HCEC 1CT (cell line): ENCODE measurements around the gene HEG1.

Experiments used
- DNase-seq: peaks from one replicate; pipeline ENCODE4 v3.0.0-alpha.2; 2017

The HEG1 gene, protein sequence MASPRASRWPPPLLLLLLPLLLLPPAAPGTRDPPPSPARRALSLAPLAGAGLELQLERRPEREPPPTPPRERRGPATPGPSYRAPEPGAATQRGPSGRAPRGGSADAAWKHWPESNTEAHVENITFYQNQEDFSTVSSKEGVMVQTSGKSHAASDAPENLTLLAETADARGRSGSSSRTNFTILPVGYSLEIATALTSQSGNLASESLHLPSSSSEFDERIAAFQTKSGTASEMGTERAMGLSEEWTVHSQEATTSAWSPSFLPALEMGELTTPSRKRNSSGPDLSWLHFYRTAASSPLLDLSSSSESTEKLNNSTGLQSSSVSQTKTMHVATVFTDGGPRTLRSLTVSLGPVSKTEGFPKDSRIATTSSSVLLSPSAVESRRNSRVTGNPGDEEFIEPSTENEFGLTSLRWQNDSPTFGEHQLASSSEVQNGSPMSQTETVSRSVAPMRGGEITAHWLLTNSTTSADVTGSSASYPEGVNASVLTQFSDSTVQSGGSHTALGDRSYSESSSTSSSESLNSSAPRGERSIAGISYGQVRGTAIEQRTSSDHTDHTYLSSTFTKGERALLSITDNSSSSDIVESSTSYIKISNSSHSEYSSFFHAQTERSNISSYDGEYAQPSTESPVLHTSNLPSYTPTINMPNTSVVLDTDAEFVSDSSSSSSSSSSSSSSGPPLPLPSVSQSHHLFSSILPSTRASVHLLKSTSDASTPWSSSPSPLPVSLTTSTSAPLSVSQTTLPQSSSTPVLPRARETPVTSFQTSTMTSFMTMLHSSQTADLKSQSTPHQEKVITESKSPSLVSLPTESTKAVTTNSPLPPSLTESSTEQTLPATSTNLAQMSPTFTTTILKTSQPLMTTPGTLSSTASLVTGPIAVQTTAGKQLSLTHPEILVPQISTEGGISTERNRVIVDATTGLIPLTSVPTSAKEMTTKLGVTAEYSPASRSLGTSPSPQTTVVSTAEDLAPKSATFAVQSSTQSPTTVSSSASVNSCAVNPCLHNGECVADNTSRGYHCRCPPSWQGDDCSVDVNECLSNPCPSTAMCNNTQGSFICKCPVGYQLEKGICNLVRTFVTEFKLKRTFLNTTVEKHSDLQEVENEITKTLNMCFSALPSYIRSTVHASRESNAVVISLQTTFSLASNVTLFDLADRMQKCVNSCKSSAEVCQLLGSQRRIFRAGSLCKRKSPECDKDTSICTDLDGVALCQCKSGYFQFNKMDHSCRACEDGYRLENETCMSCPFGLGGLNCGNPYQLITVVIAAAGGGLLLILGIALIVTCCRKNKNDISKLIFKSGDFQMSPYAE (N-terminal part only)

DNA sequence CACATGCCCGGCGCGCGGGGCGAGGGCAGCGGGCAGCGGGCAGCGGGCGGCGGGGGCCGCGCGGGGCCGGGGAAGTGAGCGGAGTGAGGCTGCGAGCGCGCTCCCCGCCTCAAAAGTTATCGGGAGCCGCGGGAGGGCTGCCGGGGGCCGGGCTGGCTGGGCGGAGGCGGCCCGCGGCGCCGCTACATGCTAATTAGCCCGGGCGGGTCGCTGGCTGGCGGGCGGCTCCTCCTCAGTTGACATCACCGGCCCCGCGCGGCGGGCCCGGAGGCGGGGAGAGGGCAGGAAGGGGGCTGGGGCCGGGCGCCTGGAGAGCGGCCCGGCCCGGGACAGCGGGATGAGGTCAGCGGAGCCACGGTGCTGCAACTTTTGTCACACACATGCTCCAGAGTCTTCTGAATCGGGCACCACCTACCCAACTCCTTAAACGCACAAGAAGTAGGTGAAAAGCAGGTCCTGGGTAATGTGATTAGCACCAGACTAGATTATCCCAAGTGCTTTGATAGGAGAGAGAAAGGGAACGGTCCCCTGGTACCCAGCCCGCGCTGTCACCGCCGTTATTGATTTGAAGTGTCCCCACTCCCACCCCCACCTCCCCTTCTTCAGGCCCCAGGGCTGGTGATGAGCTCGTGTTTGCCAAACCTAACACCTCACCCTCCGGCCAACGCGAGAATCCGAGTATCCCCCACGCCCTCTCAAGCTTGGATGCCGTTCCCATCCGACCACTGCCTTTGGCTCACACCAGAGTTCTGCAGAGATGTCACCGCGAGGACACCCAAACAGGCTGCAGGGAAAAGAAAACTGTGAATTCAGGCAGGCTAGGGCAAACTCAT, at the start of gene HEG1:
Gene HEG1, minus strand, starts transcription at position 85 of the 833 bp plus-strand sequence. CDS start 107 bp downstream, outside the sequence.
- DNase-seq, result peak; percentile 70

DNA sequence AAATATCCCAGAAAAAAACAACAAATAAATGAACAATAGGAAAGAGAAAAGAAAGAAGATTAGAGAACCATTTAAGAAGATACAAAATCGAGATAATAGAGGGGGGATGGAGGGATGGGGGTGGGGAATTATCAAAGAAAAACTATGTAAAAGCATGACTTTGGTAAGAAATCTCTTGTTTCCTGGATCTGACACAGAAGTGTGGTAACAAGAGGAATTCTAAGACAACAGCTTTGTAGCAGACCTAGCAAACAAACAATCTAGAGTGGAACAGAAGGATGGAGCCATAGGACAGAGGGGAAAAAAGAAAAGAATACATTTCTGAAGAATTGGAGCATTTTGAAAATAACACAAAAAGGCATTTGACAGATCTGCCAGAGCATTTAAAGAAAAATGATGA, 49.3 kb upstream of the HEG1 start:
- DNase-seq, result no peak

DNA sequence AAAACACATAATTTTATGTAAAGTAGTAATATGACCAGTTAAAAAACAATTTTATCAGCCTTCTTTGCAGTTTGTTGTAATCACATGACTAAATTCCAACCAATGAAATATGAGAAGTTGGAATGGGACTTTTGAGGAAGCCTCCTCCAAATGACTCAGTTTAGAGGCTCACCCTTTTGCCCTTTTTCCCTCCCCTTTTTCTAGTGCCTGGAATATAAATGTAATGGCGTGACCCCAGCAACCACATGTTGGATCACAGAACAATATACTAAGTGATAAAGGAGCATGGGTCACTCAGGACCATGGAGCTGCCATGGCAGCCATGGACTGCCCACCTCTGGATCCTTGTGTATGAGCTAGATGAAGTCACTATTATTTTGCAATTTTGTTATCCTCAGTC, 48.8 kb upstream of the HEG1 start:
- DNase-seq, result peak; percentile 41

DNA sequence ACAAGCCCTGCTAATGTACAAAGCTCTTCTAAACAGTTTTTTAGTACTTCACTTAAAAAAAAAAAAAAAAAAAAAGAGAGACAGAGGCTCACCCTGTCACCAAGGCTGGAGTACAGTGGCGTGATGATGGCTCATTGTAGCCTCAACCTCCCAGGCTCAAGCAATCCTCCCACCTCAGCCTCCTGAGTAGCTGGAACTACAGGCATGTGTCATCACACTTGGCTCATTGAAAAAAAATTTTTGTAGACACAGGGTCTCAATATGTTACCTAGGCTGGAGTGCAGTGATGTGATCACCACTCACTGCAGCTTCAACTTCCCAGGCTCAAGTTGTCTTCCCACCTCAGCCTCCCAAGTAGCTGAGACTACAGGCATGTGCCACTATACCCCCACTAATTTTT, 47.6 kb upstream of the HEG1 start:
- no peak for DNase-seq

DNA sequence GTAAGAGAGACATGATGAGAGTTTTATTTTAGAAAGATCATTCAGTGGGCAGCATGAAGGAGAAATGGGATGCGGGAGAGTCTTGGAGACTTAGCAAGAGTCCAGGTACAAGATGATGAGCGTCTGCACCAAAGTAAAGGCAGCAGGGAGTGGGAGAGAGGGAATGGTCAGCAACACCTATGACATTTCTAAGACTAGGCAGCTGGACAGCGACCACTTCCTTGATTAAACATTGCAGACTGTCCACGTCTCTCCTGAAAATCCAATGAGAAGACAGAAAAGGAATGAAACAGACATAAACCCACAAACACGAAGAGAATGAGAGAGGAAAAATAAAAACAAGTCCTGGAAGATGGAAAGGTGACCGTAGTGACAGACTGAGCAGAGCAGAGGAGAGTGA, 46.7 kb upstream of the HEG1 start:
- no peak for DNase-seq

DNA sequence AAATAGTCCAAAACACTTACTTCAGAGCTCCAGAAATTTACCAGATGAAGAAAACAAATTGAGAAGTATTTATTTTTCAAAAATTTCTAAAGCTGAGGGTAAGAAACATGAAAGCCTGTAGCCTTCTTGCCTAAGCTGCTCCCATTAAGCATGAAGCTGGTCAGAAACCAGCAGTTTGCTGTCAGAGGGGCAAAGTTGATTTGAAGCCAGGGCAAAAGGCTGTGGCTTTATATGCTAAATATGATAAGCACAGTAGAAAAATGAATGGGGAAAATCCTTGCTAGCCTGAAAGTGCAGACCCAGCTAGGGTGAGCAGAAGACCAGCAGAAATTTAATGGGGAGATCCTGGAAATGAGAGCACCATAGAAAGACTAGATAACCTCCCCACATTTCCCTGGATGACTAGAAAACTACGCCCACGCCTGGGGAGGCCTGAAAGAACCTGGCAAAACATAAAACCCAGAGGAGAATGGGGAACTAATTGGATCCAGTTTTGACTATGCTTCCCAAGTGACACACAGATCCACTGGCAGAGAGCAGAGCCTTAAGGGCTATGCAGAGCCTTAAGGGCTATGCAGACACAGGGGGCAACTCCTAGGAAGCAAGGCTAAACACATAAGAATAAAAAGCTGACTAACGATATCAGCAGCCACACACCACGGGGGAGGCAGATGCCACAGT, 43.0 kb upstream of the HEG1 start:
- DNase-seq, result no peak

DNA sequence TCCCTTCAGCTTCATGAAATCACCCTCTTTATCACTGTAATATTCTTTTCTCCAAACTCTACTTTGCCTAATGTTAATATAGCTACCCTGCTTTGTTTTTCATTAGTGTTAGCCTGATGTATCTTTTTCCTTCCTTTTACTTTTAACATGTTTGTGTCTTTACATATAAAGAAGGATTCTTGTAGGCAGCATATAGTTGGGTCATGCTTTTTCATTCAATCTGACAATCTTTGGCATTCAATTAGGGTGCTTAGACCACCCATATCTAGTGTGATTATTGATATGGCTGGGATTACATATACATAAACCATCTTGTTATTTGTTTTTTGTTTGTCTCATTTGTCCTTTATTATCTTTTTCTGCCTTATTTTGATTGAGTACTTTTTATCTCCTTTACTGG, 34.9 kb upstream of the HEG1 start:
- DNase-seq, result no peak

DNA sequence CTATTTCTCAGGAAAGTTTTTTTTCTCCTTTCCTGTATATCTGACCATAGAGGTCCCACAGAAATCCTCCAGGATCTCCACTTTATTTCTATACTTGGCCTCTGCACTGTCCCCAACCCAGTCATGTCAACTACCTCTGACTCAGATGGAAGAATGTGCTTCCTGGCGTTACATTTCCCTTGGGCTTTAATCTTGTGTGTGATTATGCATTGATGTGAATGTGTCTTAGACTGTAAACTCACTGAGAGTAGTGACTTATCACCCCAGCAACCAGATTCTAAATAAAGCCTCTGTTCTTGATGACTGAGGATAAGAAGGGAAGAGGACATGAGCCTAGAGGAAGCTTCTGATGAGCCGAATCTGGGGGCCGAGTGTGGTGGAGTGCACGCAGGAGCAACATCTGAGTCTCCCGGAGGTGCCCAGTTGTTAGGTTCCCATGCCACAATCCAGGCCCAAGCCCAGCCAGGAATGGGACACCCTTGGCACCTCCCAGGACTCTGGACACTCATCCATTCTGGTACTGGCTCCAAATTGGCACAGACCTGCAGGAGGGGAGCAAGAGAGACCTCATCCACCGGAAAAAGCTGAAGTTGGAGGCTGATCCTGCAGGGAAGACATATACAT, 32.1 kb upstream of the HEG1 start:
- peak; percentile 57 for DNase-seq

DNA sequence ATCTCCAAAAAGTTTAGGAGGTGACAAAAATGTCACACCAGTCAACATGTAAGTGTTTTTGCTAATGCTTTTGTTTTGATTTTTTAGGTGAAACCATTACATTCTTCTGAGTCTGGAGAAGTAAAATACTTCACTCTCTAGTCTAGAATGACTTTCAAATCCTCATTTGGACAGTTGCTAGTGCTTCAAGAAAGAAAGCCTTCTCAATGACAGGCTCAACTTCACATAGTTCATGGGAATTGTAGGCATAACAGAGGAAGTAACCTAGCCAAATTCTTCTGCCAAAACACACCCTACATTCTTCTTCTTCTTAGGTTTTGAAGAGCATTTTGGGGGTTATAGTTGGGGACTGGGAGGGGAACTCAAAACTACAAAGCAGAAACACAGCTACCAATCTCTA, 29.4 kb upstream of the HEG1 start:
- DNase-seq, result no peak

DNA sequence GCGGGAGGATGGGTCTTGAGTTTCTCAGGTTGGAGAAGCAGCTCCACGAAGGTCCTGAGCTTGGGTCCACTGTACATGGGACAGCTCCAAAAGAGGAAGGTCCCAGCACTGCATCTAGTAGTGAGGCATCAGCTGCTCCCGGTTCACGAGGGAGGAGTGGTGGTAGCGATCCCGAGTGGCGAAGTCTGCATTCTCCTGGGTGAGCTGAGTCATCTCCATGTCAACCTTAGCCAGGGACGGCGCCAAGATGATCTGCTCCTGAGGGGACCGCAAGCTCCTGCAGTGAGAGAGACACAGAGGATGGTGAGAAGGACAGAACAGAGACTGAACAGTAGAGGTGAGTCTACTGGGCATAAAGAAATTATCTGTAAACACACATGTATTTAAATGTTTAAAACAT, 28.0 kb upstream of the HEG1 start:
- DNase-seq, result no peak

DNA sequence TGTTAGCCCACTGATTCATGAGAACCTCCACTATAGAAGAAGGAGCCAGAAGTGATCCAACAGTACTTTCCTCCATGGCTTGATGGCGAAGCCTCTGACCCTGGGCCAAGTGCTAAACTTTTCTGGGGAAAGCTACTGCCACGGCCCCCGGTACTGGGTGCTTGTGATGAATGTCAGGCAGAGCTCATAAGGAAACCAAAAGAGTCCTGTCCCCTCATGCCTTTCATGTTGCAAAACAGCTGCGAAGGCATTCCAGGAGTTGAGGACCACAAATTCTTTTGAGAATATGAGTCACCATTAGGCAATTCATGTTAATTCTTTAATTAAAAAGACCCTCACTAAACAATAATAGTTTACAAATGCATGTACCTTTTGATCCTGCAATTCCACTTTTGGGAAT, 26.5 kb upstream of the HEG1 start:
- peak; percentile 41 for DNase-seq

DNA sequence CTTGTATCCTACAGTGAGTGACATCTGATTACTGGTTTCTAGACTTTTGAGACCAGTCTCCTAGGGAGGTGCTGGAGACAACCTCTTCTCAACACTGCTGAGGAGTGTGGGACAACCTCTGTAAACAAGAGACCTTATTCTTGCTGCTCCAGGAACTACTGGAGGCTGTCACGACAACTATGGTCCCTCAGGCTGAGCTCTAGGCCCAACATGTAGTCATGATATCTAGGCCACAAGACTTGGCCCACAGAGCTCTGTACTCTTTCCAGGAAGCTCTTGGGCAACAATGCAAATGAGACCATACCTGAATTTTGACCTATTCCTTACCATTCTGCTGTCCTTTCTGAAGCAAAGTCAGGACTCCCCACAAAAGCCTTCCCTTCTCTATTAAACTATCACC, 24.3 kb upstream of the HEG1 start:
- no peak for DNase-seq

DNA sequence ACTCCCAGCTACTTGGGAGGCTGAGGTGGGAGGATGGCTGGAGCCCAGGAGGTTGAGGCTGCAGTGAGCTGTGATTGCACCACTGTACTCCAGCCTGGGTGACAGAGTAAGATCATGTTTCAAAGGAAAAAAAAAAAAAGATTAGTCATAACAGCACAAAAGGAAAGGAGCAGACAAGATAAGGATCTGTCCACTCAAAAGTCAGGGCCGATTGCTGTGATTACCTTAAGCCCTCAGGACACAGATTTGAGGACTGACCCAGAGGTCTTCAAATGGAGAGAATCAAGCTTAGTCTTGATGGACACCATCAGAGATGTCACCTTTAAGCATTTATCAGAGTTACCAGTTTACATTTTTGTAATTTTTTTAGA, 23.9 kb upstream of the HEG1 start:
- peak; percentile 47 for DNase-seq

DNA sequence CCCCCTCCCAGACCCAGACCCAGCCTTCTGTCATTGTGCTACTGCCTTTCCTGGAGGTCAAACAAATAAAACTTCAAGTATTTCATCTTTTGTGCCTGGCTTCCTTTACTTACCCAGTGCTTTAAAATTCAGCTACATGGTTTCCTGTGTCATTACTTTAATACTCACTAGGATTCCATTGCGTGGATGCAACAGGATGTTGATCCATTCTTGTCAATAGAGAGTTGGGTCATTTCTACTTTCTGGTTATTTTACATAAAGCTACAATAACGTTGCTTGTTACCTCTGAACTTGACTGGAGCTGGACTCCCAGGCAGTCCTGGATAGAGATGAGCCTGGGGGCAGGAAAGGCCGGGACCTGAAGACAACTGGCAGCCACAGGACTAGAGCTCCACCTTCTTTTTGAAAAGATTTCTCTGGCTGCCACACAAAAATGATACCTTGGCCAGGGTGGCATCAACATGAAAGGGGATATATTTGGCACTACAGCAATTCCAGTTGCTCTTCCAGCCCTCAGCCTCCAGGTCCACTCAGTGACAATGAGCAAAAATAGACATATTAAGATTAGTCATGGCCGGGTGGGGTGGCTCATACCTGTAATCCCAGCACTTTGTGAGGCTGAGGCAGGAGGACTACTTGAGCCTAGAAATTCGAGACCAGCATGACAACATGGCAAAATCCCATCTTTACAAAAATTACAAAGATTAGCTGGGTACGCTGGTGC, 23.3 kb upstream of the HEG1 start:
- peak; percentile 40 for DNase-seq

DNA sequence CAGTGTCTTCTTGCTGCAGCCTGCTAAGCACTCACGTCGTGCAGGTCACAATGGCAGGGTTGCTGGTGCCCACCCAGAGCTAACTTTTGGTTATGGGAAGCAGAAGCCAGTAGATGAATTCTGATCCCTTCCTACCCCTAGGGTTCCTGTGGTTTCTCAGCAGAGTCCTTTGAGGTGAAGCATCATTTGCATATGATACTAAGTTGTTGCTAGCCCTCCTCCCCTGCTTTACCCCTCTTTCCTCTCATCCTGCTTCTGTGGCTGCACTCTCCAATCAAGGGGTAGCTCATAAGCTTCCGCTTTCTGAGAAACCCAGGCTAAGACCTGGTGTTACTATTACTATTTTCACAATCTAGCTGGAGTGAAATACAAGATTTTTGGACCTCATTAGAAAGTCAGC, 22.1 kb upstream of the HEG1 start:
- no peak for DNase-seq

DNA sequence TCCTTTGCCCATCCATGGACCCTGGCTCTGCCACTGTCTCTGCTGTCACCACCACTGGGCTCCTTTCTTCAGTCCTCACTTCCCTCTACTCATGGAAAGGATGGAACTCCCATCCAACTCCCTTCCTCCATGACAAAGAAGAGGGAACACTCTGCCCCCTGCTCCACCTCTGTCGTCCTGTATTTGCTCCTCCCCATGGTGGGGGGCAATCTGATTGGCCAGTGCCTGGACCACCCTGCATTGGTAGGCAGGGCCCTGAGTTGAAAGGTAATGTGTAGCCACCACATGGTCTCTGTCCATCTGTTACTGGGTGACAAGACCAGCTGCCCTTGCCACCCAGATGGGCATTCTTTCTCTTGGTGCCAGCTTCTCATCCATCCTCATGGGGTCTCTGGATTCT, 20.7 kb upstream of the HEG1 start:
- no peak for DNase-seq

DNA sequence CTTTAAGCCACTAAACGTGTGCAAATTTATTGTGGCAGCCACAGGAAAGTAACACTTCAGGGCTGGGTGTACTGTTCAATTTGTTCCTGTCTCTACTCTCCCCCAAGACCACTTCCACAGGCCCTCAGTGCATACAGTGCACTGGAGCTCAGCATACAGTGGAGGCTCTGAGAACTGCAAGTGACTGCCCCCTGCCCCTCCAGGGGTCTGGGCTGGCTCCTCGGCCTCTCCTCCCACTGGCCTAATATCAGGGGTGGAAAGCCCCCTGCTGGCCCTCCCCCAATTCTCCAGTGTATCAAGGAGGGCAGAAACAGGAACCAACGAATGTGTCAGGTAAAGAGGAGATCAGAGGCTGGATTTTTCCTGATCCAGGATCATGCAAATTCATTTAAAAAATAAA, 19.9 kb upstream of the HEG1 start:
- no peak for DNase-seq

DNA sequence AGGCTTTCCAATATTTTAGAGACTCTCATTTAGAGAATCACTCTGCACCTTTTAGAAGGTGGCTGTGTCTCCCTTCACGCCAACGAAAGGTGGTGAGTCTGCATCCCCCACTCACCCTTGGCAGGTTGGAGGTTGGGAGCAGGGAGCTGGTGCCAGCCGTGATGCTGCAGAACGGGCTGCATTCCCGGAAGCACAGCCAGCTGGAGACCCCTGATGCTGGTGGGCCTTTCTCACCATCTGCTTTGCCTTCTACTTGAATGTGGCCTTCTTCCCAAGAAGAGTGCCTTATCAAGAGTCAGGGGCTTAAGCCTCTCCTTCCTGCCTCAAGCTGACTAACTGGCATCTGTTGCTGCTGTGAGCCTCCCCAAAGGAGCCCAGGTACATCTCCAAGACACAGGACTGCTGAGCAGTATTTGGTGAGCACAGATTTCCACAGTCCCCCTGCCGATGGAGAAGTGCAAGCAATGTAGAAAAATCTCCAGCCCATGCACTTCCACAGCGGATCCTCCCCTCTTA, 17.7 kb upstream of the HEG1 start:
- DNase-seq, result no peak

DNA sequence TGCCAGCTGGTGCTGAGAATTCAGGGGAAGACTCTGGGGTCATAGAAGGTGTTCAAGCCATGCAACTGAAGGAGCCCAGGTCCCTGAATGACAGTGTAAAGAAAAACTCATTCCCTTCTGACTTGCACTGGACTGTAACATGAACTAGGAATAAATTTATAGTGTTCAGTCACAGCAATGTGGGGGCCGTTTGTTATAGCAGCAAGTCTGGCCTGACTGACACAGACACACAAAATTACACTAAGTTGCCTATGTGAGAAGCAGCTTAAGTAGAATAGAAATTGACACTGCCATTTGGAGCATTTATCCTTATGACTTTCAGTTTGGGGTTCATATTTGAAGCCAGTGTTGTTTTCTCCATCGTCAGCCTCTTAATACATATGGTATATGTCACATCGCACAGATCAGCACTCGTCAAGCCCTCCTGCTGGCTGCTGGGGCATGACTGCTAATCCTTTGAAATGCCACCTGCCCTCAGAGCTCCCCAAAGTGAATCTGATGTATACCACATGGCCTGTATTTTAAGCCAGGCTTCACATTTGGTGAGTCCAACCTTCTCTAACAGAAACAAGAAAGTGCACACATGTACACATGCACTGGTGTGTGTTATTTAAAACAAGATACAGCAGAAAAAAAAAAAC, 17.1 kb upstream of the HEG1 start:
- no peak for DNase-seq

DNA sequence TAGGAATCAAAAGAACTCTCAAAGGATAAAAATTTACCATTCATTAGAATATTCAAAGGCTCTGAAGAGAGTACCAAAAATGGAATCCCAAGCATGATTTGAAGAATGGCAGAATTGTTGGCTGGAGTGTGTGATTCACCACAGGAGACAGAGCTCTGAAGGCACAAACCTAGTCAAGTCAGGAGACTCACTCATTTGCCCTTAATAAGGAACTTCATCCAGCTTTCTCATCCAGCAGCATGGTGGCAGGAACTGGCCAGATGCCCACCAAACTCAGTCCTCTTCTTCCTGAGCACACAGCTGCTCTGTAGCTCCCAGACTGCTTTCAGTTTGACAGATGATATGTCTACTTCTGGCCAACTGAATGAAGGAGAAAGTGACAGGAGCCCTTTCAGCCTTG, 16.5 kb upstream of the HEG1 start:
- DNase-seq, result peak; percentile 35
